Osteocyte (in vitro differentiated cells): ENCODE measurements around the gene OR51A2. TPM values are rescaled to one million over a fixed set of nuclear protein-coding genes. Genes with fewer than 3 reads are reported as not detected.

Source experiments
- DNase-seq: peaks from one replicate; pipeline ENCODE4 v3.0.0; 2021; ENCODE audit warnings: mixed read lengths; ENCODE audit not compliant: unreplicated experiment; ENCODE audit errors: extremely low spot score
- H3K27ac Mint-ChIP-seq: one replicate; pipeline ENCODE4 v1.8.0; 2021; ENCODE audit warnings: mild to moderate bottlenecking, mixed read lengths; ENCODE audit not compliant: unreplicated experiment
- H3K27me3 Mint-ChIP-seq: one replicate; pipeline ENCODE4 v1.8.0; 2021; ENCODE audit warnings: mixed read lengths; ENCODE audit not compliant: unreplicated experiment
- H3K36me3 Mint-ChIP-seq: one replicate; pipeline ENCODE4 v1.8.0; 2021; ENCODE audit warnings: mixed read lengths; ENCODE audit not compliant: unreplicated experiment
- H3K4me1 Mint-ChIP-seq: one replicate; pipeline ENCODE4 v1.8.0; 2021; ENCODE audit warnings: mixed read lengths; ENCODE audit not compliant: unreplicated experiment
- H3K4me3 Mint-ChIP-seq: one replicate; pipeline ENCODE4 v1.8.0; 2021; ENCODE audit warnings: mild to moderate bottlenecking, moderate library complexity, mixed read lengths; ENCODE audit not compliant: unreplicated experiment
- H3K9me3 Mint-ChIP-seq: one replicate; pipeline ENCODE4 v1.8.0; 2021; ENCODE audit warnings: mixed read lengths; ENCODE audit not compliant: unreplicated experiment
- total RNA-seq: library from RNA; stranded (reverse); gene quantifications from 2 replicates; pipeline ENCODE4 v1.2.1, GENCODE V29; 2021
- TF ChIP-seq, protein P1 (sequence below): fragments of 200-600 bp; sonication (generic); IDR thresholded peaks from 2 replicates; pipeline ENCODE4 v1.5.0; 2021; ENCODE audit warnings: antibody characterized with exemption, mild to moderate bottlenecking, moderate library complexity

The OR51A2 gene
- total RNA-seq, 1 donor from 2014 or later, result not detected

DNA sequence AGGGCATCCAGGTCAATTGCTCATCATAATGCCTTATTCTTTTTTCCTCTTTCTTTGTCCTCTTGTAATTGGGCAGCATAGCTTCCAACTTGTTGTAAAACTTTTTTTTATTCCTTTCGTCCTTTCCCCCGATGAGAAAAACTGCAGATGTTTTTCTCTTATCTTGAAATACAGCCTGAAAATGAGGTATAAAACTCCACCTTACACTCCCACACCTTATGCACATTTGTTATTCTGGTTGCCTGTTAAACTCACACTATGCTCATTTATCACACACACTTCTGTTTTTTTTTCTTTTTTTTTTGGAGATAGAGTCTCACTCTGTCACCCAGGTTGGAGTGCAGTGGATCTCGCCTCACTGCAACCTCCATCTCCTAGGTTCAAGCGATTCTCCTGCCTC lies 1.9 kb upstream of the OR51A2 start:
- TF ChIP-seq, protein P1, sequence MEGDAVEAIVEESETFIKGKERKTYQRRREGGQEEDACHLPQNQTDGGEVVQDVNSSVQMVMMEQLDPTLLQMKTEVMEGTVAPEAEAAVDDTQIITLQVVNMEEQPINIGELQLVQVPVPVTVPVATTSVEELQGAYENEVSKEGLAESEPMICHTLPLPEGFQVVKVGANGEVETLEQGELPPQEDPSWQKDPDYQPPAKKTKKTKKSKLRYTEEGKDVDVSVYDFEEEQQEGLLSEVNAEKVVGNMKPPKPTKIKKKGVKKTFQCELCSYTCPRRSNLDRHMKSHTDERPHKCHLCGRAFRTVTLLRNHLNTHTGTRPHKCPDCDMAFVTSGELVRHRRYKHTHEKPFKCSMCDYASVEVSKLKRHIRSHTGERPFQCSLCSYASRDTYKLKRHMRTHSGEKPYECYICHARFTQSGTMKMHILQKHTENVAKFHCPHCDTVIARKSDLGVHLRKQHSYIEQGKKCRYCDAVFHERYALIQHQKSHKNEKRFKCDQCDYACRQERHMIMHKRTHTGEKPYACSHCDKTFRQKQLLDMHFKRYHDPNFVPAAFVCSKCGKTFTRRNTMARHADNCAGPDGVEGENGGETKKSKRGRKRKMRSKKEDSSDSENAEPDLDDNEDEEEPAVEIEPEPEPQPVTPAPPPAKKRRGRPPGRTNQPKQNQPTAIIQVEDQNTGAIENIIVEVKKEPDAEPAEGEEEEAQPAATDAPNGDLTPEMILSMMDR, result no peak
- no peak overlapping the region for H3K27ac Mint-ChIP-seq
- no peaks in the 10 kb centered on the region for H3K9me3 Mint-ChIP-seq
- H3K27me3 Mint-ChIP-seq, result peaks cover 2% of the 10 kb centered on the region
- H3K36me3 Mint-ChIP-seq, result no peaks in the 10 kb centered on the region
- no peak for DNase-seq
- H3K4me1 Mint-ChIP-seq, result no peaks in the 10 kb centered on the region
- H3K4me3 Mint-ChIP-seq, result no peak overlapping the region

DNA sequence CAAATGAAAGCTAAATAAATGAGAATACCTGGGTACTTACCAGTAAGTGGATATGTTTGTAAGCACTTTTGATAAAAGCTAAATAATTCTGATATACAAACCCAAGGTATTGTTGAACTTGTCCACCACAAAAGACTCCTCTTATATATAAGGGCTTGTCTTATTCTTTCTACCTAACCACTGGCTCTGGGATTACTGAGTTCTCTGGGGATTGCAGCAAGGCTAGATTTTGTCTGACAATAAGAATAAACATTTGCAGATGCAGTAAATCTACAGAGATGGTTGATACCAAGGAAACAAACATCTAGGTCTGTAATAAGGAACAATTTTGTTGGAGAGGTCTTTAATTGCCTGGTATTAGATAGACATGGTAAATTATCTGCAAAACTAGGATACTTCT lies 8.0 kb downstream of the OR51A2 start, which contains the start of gene OR51A4:
OR51A4 (minus strand) TSS at position 101 of the 400 bp plus-strand sequence. CDS start 505 bp downstream, outside the sequence.
- Mint-ChIP-seq H3K9me3 (no peaks in the 10 kb centered on the region), H3K27ac (no peak within 1 kb of the TSS), H3K4me3 (no peak within 1 kb of the TSS), H3K27me3 (peaks cover 3% of the 10 kb centered on the region), H3K36me3 (no peaks in the 10 kb centered on the region), H3K4me1 (no peaks in the 10 kb centered on the region)
- DNase-seq, result no peak
- TF ChIP-seq, protein P1, result no peak

DNA sequence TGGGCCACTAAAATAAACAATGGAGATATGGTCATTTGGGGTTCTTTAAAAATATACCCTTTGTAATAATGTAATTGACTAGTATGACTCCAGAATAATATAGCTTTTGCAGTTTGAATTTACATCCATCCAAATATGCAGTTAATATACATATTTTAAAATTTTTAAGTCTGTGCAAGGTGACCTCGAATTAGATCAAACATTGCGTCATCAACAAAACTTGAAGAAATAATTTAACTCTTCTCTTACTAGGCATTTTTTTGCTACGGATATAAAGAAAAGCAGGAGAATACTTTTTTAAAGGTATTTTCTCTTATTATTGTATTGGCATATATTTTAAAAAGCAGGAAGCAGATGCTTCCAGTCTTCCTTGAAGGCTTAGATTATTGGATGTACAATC lies 18.8 kb downstream of the OR51A2 start:
- no peak overlapping the region for H3K27ac Mint-ChIP-seq
- TF ChIP-seq, protein P1, result no peak
- no peak for DNase-seq
- no peaks in the 10 kb centered on the region for H3K9me3 Mint-ChIP-seq
- H3K27me3 Mint-ChIP-seq, result peaks cover 5% of the 10 kb centered on the region
- H3K4me1 Mint-ChIP-seq, result no peaks in the 10 kb centered on the region
- H3K4me3 Mint-ChIP-seq, result no peak overlapping the region
- no peaks in the 10 kb centered on the region for H3K36me3 Mint-ChIP-seq

DNA sequence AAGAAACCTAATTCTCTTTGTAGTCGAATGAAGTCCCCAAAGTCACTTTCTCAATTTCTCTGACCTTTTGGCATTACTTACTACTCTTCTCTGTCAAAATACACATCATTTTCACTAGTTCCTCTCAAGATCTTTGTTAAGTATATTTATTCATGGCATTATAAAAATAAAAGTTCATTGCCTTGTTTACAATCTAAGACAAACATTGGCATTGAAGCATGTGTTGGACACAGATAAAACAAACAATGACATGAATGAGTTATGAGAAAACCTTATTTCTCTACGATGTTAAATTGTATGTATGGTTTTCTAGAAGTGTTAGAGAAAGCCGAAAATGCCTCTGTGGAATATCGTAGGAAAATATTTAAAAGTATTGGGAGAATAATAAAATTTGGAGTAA lies 22.8 kb downstream of the OR51A2 start:
- no peaks in the 10 kb centered on the region for H3K4me1 Mint-ChIP-seq
- no peak overlapping the region for H3K4me3 Mint-ChIP-seq
- no peak for DNase-seq
- H3K36me3 Mint-ChIP-seq, result no peaks in the 10 kb centered on the region
- H3K27me3 Mint-ChIP-seq, result peaks cover 3% of the 10 kb centered on the region
- no peaks in the 10 kb centered on the region for H3K9me3 Mint-ChIP-seq
- TF ChIP-seq, protein P1, result no peak
- no peak overlapping the region for H3K27ac Mint-ChIP-seq

DNA sequence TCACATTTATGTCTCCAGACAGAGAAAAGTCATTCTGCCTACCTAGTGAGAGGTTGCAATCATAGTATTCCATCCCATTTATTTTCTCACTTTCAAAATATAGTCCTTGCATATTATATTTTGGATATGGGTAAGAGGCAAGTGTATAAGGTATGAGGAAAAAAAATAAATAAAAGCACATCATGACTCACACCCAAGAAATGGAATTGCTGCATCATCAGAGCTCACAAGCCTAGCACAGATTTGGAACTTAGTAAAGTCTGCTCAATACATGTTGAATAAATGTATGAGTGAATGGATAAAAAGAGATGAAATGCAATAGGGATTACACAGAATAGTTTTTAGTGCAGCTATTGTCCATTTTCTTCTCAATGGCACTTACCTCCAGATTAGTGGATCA lies 28.9 kb downstream of the OR51A2 start:
- DNase-seq, result no peak
- H3K4me3 Mint-ChIP-seq, result no peak overlapping the region
- no peaks in the 10 kb centered on the region for H3K9me3 Mint-ChIP-seq
- no peak overlapping the region for H3K27ac Mint-ChIP-seq
- H3K27me3 Mint-ChIP-seq, result peaks cover 16% of the 10 kb centered on the region
- H3K4me1 Mint-ChIP-seq, result no peaks in the 10 kb centered on the region
- H3K36me3 Mint-ChIP-seq, result no peaks in the 10 kb centered on the region
- TF ChIP-seq, protein P1, result no peak
